CD4-positive, alpha-beta memory T cell (primary cell): ENCODE measurements around the gene KLRC1. TPM values are rescaled to one million over a fixed set of nuclear protein-coding genes. Genes with fewer than 3 reads are reported as not detected.
"Not testable (repeated sequence)": the region's sequence is repeated elsewhere in the genome, so short reads cannot be mapped to it uniquely, and the experiment has no call there.

Source experiments
- CTCF ChIA-PET: fragments of 350-600 bp; sonication (Branson Sonifier 250); formaldehyde crosslinking; loops from one replicate; lab custom pipeline; 2021; ENCODE audit warnings: inconsistent platforms; ENCODE audit not compliant: partially characterized antibody; lab: Charles Lee
- POLR2A ChIA-PET: fragments of 350-600 bp; sonication (Branson Sonifier 250); formaldehyde crosslinking; loops from one replicate; lab custom pipeline; 2021; ENCODE audit not compliant: partially characterized antibody; lab: Charles Lee
- DNase-seq, 5 donors: peaks; one replicate each; pipeline versions ENCODE4 v3.0.0 to v3.0.0-alpha.2; 2020 to 2022; ENCODE audit warnings: mixed read lengths in 1 of 5
- H3K27ac ChIP-seq: one replicate; pipeline ENCODE4 v1.7.0; 2013; ENCODE audit warnings: low read depth, low read length
- H3K27me3 ChIP-seq: 2 replicates; pipeline ENCODE4 v1.7.0; 2013; ENCODE audit warnings: mild to moderate bottlenecking, low read length, moderate library complexity; ENCODE audit not compliant: insufficient read depth
- H3K36me3 ChIP-seq: 2 replicates; pipeline ENCODE4 v1.7.0; 2013; ENCODE audit warnings: mild to moderate bottlenecking, low read length, moderate library complexity; ENCODE audit not compliant: insufficient read depth
- H3K4me1 ChIP-seq: 2 replicates; pipeline ENCODE4 v1.7.0; 2013; ENCODE audit warnings: mild to moderate bottlenecking, low read length, moderate library complexity; ENCODE audit not compliant: insufficient read depth
- H3K4me3 ChIP-seq, 2 donors: one replicate each; pipeline ENCODE4 v1.7.0; 2013; ENCODE audit warnings: low read length in 2 of 2, mild to moderate bottlenecking in 1 of 2
- H3K9me3 ChIP-seq, 2 donors: one replicate each; pipeline ENCODE4 v1.7.0; 2013; ENCODE audit warnings: low read length in 2 of 2, control low read depth in 1 of 2; ENCODE audit not compliant: control insufficient read depth in 1 of 2
- H3K27ac Mint-ChIP-seq, 7 donors: one replicate each; pipeline ENCODE4 v1.8.0; 2020 to 2021; ENCODE audit warnings: mixed read lengths in 7 of 7, mild to moderate bottlenecking in 6 of 7, inconsistent platforms in 3 of 7, moderate library complexity in 3 of 7
- H3K27me3 Mint-ChIP-seq, 2 donors: one replicate each; pipeline ENCODE4 v1.8.0; 2020 to 2021; ENCODE audit warnings: mixed read lengths in 2 of 2
- H3K36me3 Mint-ChIP-seq, 2 donors: one replicate each; pipeline ENCODE4 v1.8.0; 2020 to 2021; ENCODE audit warnings: mixed read lengths in 2 of 2, inconsistent platforms in 1 of 2, mild to moderate bottlenecking in 1 of 2
- H3K4me1 Mint-ChIP-seq, 4 donors: one replicate each; pipeline ENCODE4 v1.8.0; 2020 to 2021; ENCODE audit warnings: mixed read lengths in 4 of 4, mild to moderate bottlenecking in 1 of 4
- H3K4me3 Mint-ChIP-seq, 8 donors: one replicate each; pipeline ENCODE4 v1.8.0; 2020 to 2021; ENCODE audit warnings: mixed read lengths in 8 of 8, mild to moderate bottlenecking in 7 of 8, moderate library complexity in 6 of 8, inconsistent platforms in 3 of 8
- H3K9me3 Mint-ChIP-seq, 8 donors: one replicate each; pipeline ENCODE4 v1.8.0; 2020 to 2021; ENCODE audit warnings: mixed read lengths in 8 of 8, mild to moderate bottlenecking in 5 of 8, inconsistent platforms in 3 of 8, moderate library complexity in 1 of 8
- intact Hi-C: fragments of 100-400 bp; cut with micrococcal nuclease; formaldehyde crosslinking; loops from one replicate; pipeline ENCODE4 v1.15.1; 2023
- polyA plus RNA-seq, 2 donors: library from polyadenylated mRNA; unstranded; fragments of 300-500 nt; fragmentation: Illumina TruSeq; gene quantifications; one replicate each; pipeline ENCODE4 v1.2.3, GENCODE V29; 2021
- total RNA-seq, 2 experiments: library from RNA; stranded (reverse); gene quantifications; one replicate each; pipeline ENCODE4 v1.2.3, GENCODE V29; 2021

The KLRC1 gene
- total and polyA plus RNA-seq, 4 experiments from 2014 or later = not detected

- H3K4me1 Mint-ChIP-seq, intact Hi-C loops, H3K36me3 Mint-ChIP-seq, H3K27ac ChIP-seq, H3K9me3 Mint-ChIP-seq, H3K27ac Mint-ChIP-seq, DNase-seq, POLR2A ChIA-PET, H3K36me3 ChIP-seq, H3K27me3 ChIP-seq, H3K9me3 ChIP-seq, H3K4me3 Mint-ChIP-seq, CTCF ChIA-PET, H3K4me1 ChIP-seq, H3K27me3 Mint-ChIP-seq, H3K4me3 ChIP-seq: not testable (repeated sequence)
These were observed 31.0 kb downstream of the KLRC1 start for GRCh38 chr12:10422159-10422558.

GRCh38 chr12:10420334-10420733 is 32.8 kb downstream of the KLRC1 start, which contains the start of gene KLRC3:
TSS of gene KLRC3 (minus strand) at chr12:10420595. CDS start at chr12:10420550, 45 bp downstream.
- H3K4me1 Mint-ChIP-seq, DNase-seq, H3K27ac Mint-ChIP-seq, H3K27me3 ChIP-seq, H3K4me3 ChIP-seq, H3K27me3 Mint-ChIP-seq, H3K4me1 ChIP-seq, H3K36me3 Mint-ChIP-seq, CTCF ChIA-PET, H3K27ac ChIP-seq, H3K36me3 ChIP-seq, H3K9me3 Mint-ChIP-seq, H3K9me3 ChIP-seq, H3K4me3 Mint-ChIP-seq, POLR2A ChIA-PET, intact Hi-C loops: not testable (repeated sequence)

- no peak within 1 kb of the TSS for H3K27ac ChIP-seq
- no peak for DNase-seq
- Mint-ChIP-seq H3K36me3 (no peaks in the 10 kb centered on the region), H3K27me3 (peaks cover 0 to 14% of the 10 kb centered on the region in 2 donors), H3K27ac (no peak within 1 kb of the TSS), H3K4me3 (no peak within 1 kb of the TSS), H3K4me1 (no peaks in the 10 kb centered on the region), H3K9me3 (peaks cover 0 to 3% (median 0%) of the 10 kb centered on the region in 8 donors)
- no peaks in the 10 kb centered on the region for H3K9me3 ChIP-seq
- no peaks in the 10 kb centered on the region for H3K4me1 ChIP-seq
- intact Hi-C loops = no loop called here
- H3K36me3 ChIP-seq = no peaks in the 10 kb centered on the region
- H3K27me3 ChIP-seq = no peaks in the 10 kb centered on the region
- ChIA-PET CTCF (no interaction called here), POLR2A (no interaction called here)
- H3K4me3 ChIP-seq = no peak within 1 kb of the TSS
These were observed 43.8 kb downstream of the KLRC1 start, which contains the start of gene KLRC4 for GRCh38 chr12:10409392-10409791. TSS of gene KLRC4 (minus strand) at chr12:10409757. CDS start at chr12:10409575, 182 bp downstream.

- Mint-ChIP-seq H3K27me3 (peaks cover 0 to 14% of the 10 kb centered on the region in 2 donors), H3K27ac (no peak overlapping the region), H3K4me3 (no peak overlapping the region), H3K9me3 (peaks cover 0 to 3% (median 0%) of the 10 kb centered on the region in 8 donors), H3K4me1 (no peaks in the 10 kb centered on the region), H3K36me3 (no peaks in the 10 kb centered on the region)
- H3K27me3 ChIP-seq = no peaks in the 10 kb centered on the region
- intact Hi-C loops = no loop called here
- no peaks in the 10 kb centered on the region for H3K4me1 ChIP-seq
- POLR2A ChIA-PET = no interaction called here
- CTCF ChIA-PET = no interaction called here
- H3K4me3 ChIP-seq = no peak overlapping the region
- no peak overlapping the region for H3K27ac ChIP-seq
- DNase-seq = no peak
- H3K36me3 ChIP-seq = no peaks in the 10 kb centered on the region
- H3K9me3 ChIP-seq = no peaks in the 10 kb centered on the region
These were observed 44.3 kb downstream of the KLRC1 start for GRCh38 chr12:10408842-10409241.

GRCh38 chr12:10406725-10407124 is 46.5 kb downstream of the KLRC1 start:
- Histone ChIP-seq H3K9me3 (no peaks in the 10 kb centered on the region), H3K27me3 (no peaks in the 10 kb centered on the region), H3K27ac (no peak overlapping the region), H3K4me1 (no peaks in the 10 kb centered on the region), H3K36me3 (no peaks in the 10 kb centered on the region), H3K4me3 (no peak overlapping the region)
- H3K27me3 Mint-ChIP-seq = peaks cover 0 to 15% of the 10 kb centered on the region in 2 donors
- no peaks in the 10 kb centered on the region for H3K4me1 Mint-ChIP-seq
- no peak for DNase-seq
- peaks cover 0 to 3% (median 0%) of the 10 kb centered on the region in 8 donors for H3K9me3 Mint-ChIP-seq
- intact Hi-C loops = no loop called here
- POLR2A ChIA-PET = no interaction called here
- CTCF ChIA-PET = no interaction called here
- H3K27ac Mint-ChIP-seq = no peak overlapping the region
- no peak overlapping the region for H3K4me3 Mint-ChIP-seq
- H3K36me3 Mint-ChIP-seq = no peaks in the 10 kb centered on the region

GRCh38 chr12:10405294-10405693 is 47.9 kb downstream of the KLRC1 start:
- no peaks in the 10 kb centered on the region for H3K9me3 ChIP-seq
- no peak overlapping the region for H3K4me3 Mint-ChIP-seq
- no peak overlapping the region for H3K27ac Mint-ChIP-seq
- H3K36me3 ChIP-seq = no peaks in the 10 kb centered on the region
- no peak for DNase-seq
- peaks cover 0 to 3% (median 0%) of the 10 kb centered on the region in 8 donors for H3K9me3 Mint-ChIP-seq
- H3K4me1 Mint-ChIP-seq = no peaks in the 10 kb centered on the region
- intact Hi-C loops = no loop called here
- no peak overlapping the region for H3K27ac ChIP-seq
- POLR2A ChIA-PET = no interaction called here
- no peak overlapping the region for H3K4me3 ChIP-seq
- H3K36me3 Mint-ChIP-seq = no peaks in the 10 kb centered on the region
- peaks cover 6 to 17% of the 10 kb centered on the region in 2 donors for H3K27me3 Mint-ChIP-seq
- no peaks in the 10 kb centered on the region for H3K27me3 ChIP-seq
- CTCF ChIA-PET = no interaction called here
- no peaks in the 10 kb centered on the region for H3K4me1 ChIP-seq

- no peaks in the 10 kb centered on the region for H3K36me3 Mint-ChIP-seq
- H3K4me3 Mint-ChIP-seq = no peak overlapping the region
- POLR2A ChIA-PET = no interaction called here
- H3K27ac Mint-ChIP-seq = no peak overlapping the region
- no peaks in the 10 kb centered on the region for H3K27me3 ChIP-seq
- no peaks in the 10 kb centered on the region for H3K4me1 Mint-ChIP-seq
- no peaks in the 10 kb centered on the region for H3K36me3 ChIP-seq
- no peak overlapping the region for H3K4me3 ChIP-seq
- CTCF ChIA-PET = no interaction called here
- H3K4me1 ChIP-seq = no peaks in the 10 kb centered on the region
- intact Hi-C loops = no loop called here
- DNase-seq = no peak
- no peaks in the 10 kb centered on the region for H3K9me3 ChIP-seq
- peaks cover 0 to 3% (median 0%) of the 10 kb centered on the region in 8 donors for H3K9me3 Mint-ChIP-seq
- H3K27ac ChIP-seq = no peak overlapping the region
- H3K27me3 Mint-ChIP-seq = peaks cover 6 to 20% of the 10 kb centered on the region in 2 donors
These were observed 48.4 kb downstream of the KLRC1 start for GRCh38 chr12:10404798-10405197.

- peaks cover 0 to 3% (median 0%) of the 10 kb centered on the region in 8 donors for H3K9me3 Mint-ChIP-seq
- intact Hi-C loops = no loop called here
- peaks cover 14 to 19% of the 10 kb centered on the region in 2 donors for H3K27me3 Mint-ChIP-seq
- Histone ChIP-seq H3K9me3 (no peaks in the 10 kb centered on the region), H3K27me3 (no peaks in the 10 kb centered on the region), H3K4me1 (no peaks in the 10 kb centered on the region), H3K27ac (no peak overlapping the region), H3K36me3 (no peaks in the 10 kb centered on the region), H3K4me3 (no peak overlapping the region)
- CTCF ChIA-PET = no interaction called here
- H3K4me1 Mint-ChIP-seq = no peaks in the 10 kb centered on the region
- POLR2A ChIA-PET = no interaction called here
- no peak for DNase-seq
- no peak overlapping the region for H3K4me3 Mint-ChIP-seq
- H3K27ac Mint-ChIP-seq = no peak overlapping the region
- no peaks in the 10 kb centered on the region for H3K36me3 Mint-ChIP-seq
These were observed 52.3 kb downstream of the KLRC1 start for GRCh38 chr12:10400829-10401228.
